GM12878 (cell line): Measurements from ENCODE around the gene TUBA4B. TPM values are rescaled to one million over a fixed set of nuclear protein-coding genes. Genes with fewer than 3 reads are reported as not detected.
A peak's percentile ranks its signal among the peaks of the same experiment; 100 is the strongest.

Experiments
- BCL3 ChIP-seq: IDR thresholded peaks from 2 replicates; pipeline ENCODE4 v1.6.1; 2011; ENCODE audit warnings: borderline replicate concordance, low read depth, mild to moderate bottlenecking, moderate library complexity, low read length; ENCODE audit not compliant: insufficient read depth, poor library complexity, severe bottlenecking
- CBFB ChIP-seq: IDR thresholded peaks from 2 replicates; pipeline ENCODE4 v1.6.1; 2016; ENCODE audit warnings: antibody characterized with exemption, low read depth
- CEBPB ChIP-seq, 2 experiments: fragments of 150-350 bp in 1 of 2; IDR thresholded peaks; 2 replicates each; pipeline ENCODE4 v1.6.1; 2012 to 2014; ENCODE audit warnings: low read depth in 2 of 2, low read length in 2 of 2, borderline replicate concordance in 1 of 2, inconsistent platforms in 1 of 2
- CREM ChIP-seq: IDR thresholded peaks from 2 replicates; pipeline ENCODE4 v1.6.1; 2014; ENCODE audit warnings: antibody characterized with exemption, low read depth
- HCFC1 ChIP-seq: fragments of 150-350 bp; IDR thresholded peaks from 2 replicates; pipeline ENCODE4 v1.6.1; 2014; ENCODE audit warnings: low read length
- IRF4 ChIP-seq: IDR thresholded peaks from 2 replicates; pipeline ENCODE4 v1.6.1; 2011; ENCODE audit warnings: low read depth, low read length
- IRF5 ChIP-seq: fragments of 450-650 bp; IDR thresholded peaks from 2 replicates; pipeline ENCODE4 v1.6.1; 2017; ENCODE audit warnings: borderline replicate concordance
- MEF2B ChIP-seq: fragments of 450-650 bp; IDR thresholded peaks from 2 replicates; pipeline ENCODE4 v1.6.1; 2018; ENCODE audit warnings: mild to moderate bottlenecking, moderate library complexity; ENCODE audit not compliant: partially characterized antibody, poor library complexity, severe bottlenecking
- MXI1 ChIP-seq: fragments of 150-350 bp; IDR thresholded peaks from 2 replicates; pipeline ENCODE4 v1.6.1; 2011; ENCODE audit warnings: low read depth, mild to moderate bottlenecking, inconsistent platforms, low read length, improper control_type of control experiment
- NFYB ChIP-seq: IDR thresholded peaks from 2 replicates; pipeline ENCODE4 v1.6.1; 2011; ENCODE audit warnings: low read depth, mild to moderate bottlenecking, low read length, improper control_type of control experiment, moderate library complexity; ENCODE audit not compliant: insufficient read depth
- NR2C2 ChIP-seq: IDR thresholded peaks from 2 replicates; pipeline ENCODE4 v1.6.1; 2011; ENCODE audit warnings: borderline replicate concordance, low read depth; ENCODE audit not compliant: control insufficient read depth, insufficient read length
- PKNOX1 ChIP-seq: fragments of 450-650 bp; IDR thresholded peaks from 2 replicates; pipeline ENCODE4 v1.6.1; 2016; ENCODE audit warnings: mild to moderate bottlenecking
- POLR2AphosphoS2 ChIP-seq: IDR thresholded peaks from 2 replicates; pipeline ENCODE4 v1.6.1; 2011; ENCODE audit warnings: low read depth, mild to moderate bottlenecking, low read length, improper control_type of control experiment, moderate library complexity
- RB1 ChIP-seq: fragments of 450-650 bp; formaldehyde crosslinking; IDR thresholded peaks from 2 replicates; pipeline ENCODE4 v1.6.1; 2017; ENCODE audit warnings: mild to moderate bottlenecking, borderline replicate concordance
- RELA ChIP-seq: fragments of 450-650 bp; IDR thresholded peaks from 2 replicates; pipeline ENCODE4 v1.8.0; 2014; ENCODE audit warnings: borderline replicate concordance; ENCODE audit not compliant: partially characterized antibody
- SIX5 ChIP-seq: IDR thresholded peaks from 2 replicates; pipeline ENCODE4 v1.6.1; 2011; ENCODE audit warnings: mild to moderate bottlenecking, low read depth, low read length, moderate library complexity; ENCODE audit not compliant: severe bottlenecking
- TCF12 ChIP-seq: IDR thresholded peaks from 2 replicates; pipeline ENCODE4 v1.6.1; 2011; ENCODE audit warnings: low read depth, mild to moderate bottlenecking, low read length
- USF2 ChIP-seq: IDR thresholded peaks from 2 replicates; pipeline ENCODE4 v1.6.1; 2011; ENCODE audit warnings: low read depth, low read length, improper control_type of control experiment, borderline replicate concordance
- ZNF217 ChIP-seq: fragments of 450-650 bp; IDR thresholded peaks from 2 replicates; pipeline ENCODE4 v1.6.1; 2017; ENCODE audit warnings: antibody characterized with exemption, mild to moderate bottlenecking
- ZNF24 ChIP-seq: fragments of 450-650 bp; IDR thresholded peaks from 2 replicates; pipeline ENCODE4 v1.6.1; 2017; ENCODE audit warnings: antibody characterized with exemption, mild to moderate bottlenecking
- polyA plus RNA-seq, 11 experiments: library from polyadenylated mRNA; depleted of rRNA in 4 of 11; unstranded in 6 of 11; stranded (reverse) in 5 of 11; fragments of >200 nt; fragmentation: Nextera tagmentation in 4 of 11; fragmentation: Illumina TruSeq in 1 of 11; extraction: Ambion mirVana in 4 of 11; extraction: Trizol in 1 of 11; gene quantifications; 1 replicate in 1 of 11; 2 replicates in 10 of 11; pipeline versions ENCODE4 v1.2.1 to v1.2.3, GENCODE V29; 2011 to 2016; ENCODE audit warnings: inconsistent platforms in 2 of 11, missing spikeins in 2 of 11, low read depth in 1 of 11
- total RNA-seq, 4 experiments: library from RNA; depleted of rRNA in 3 of 4; stranded (reverse); fragments of >200 nt in 3 of 4; fragmentation: Illumina TruSeq in 1 of 4; extraction: Trizol in 1 of 4; gene quantifications; 2 replicates each; pipeline versions ENCODE4 v1.2.1 to v1.2.3, GENCODE V29; 2013 to 2021

Gene TUBA4B
- total and polyA plus RNA-seq, 10 of the 15 experiments (the other 5 are each of a cell fraction or from before 2014, with no cell fraction given), result 0.07 TPM; not detected in 9

GRCh38 chr2:219206328-219207133, 46.5 kb upstream of the TUBA4B start, which contains the start of gene ZFAND2B (continued):
- TF ChIP-seq RB1 (peak; percentile 67; the same call in 1 of the 2 replicates), RELA (peak; percentile 45), TCF12 (peak; percentile 34; the same call in 1 of the 2 replicates), MXI1 (peak; percentile 54), MEF2B (peak; percentile 12), PKNOX1 (0 out of 2 replicates have a peak, but pooled peaks have one; percentile 39), NFYB (no peak), CBFB (peak; percentile 64), SIX5 (no peak), ZNF24 (no peak), HCFC1 (no peak; the same call in 1 of the 2 replicates), ZNF217 (no peak), POLR2AphosphoS2 (peak; percentile 95; the same call in 1 of the 2 replicates), IRF4 (no peak), CEBPB (IDR thresholded peaks at IDR 0.05; ENCODE audit: borderline replicate concordance in 1 of 2, low read depth in 2 of 2, low read length in 2 of 2) (no peak), BCL3 (no peak), NR2C2 (no peak), IRF5 (no peak), CREM (peak; percentile 66; the same call in 1 of the 2 replicates), USF2 (no peak)
